Loucy (cell line): ENCODE data around the gene MAP4K1.

Experiments
- EZH2phosphoT487 ChIP-seq: fragments of 200-600 bp; IDR thresholded peaks from 2 replicates; pipeline ENCODE4 v1.6.1; 2018; ENCODE audit warnings: antibody characterized with exemption, mild to moderate bottlenecking, moderate library complexity, borderline replicate concordance
- TF ChIP-seq, protein P1 (sequence below): fragments of 200-600 bp; sonication (generic); conservative IDR thresholded peaks from 2 replicates; pipeline ENCODE4 v1.5.1; 2014; ENCODE audit warnings: mild to moderate bottlenecking, antibody characterized with exemption, low read length

GRCh38 chr19:38634757-38635482 lies 17.2 kb upstream of the MAP4K1 start:
- TF ChIP-seq, protein P1, sequence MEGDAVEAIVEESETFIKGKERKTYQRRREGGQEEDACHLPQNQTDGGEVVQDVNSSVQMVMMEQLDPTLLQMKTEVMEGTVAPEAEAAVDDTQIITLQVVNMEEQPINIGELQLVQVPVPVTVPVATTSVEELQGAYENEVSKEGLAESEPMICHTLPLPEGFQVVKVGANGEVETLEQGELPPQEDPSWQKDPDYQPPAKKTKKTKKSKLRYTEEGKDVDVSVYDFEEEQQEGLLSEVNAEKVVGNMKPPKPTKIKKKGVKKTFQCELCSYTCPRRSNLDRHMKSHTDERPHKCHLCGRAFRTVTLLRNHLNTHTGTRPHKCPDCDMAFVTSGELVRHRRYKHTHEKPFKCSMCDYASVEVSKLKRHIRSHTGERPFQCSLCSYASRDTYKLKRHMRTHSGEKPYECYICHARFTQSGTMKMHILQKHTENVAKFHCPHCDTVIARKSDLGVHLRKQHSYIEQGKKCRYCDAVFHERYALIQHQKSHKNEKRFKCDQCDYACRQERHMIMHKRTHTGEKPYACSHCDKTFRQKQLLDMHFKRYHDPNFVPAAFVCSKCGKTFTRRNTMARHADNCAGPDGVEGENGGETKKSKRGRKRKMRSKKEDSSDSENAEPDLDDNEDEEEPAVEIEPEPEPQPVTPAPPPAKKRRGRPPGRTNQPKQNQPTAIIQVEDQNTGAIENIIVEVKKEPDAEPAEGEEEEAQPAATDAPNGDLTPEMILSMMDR, result peak; percentile 85
- no peak for TF ChIP-seq EZH2phosphoT487
